ENCODE data around the gene MEPCE.

- TF ChIP-seq CTCF (IDR thresholded peaks at IDR 0.05) (no peak), POLR2A (IDR thresholded peaks at IDR 0.05) (no peak)
Observed at GRCh38 chr7:100434297-100435144, 4.9 kb downstream of the MEPCE start.

Measured in right lobe of liver (tissue), 4 donors.